Trophoblast cell (in vitro differentiated cells and primary cell): ENCODE data around the gene PRICKLE1. TPM values are rescaled to one million over a fixed set of nuclear protein-coding genes. Genes with fewer than 3 reads are reported as not detected.

Experiments used
- DNase-seq, 2 donors: peaks; one replicate each; pipeline ENCODE4 v3.0.0-alpha.2; 2016
- H2AFZ ChIP-seq: 2 replicates; pipeline ENCODE4 v1.6.1; 2013; ENCODE audit warnings: low read length, moderate library complexity, mild to moderate bottlenecking; ENCODE audit not compliant: insufficient read depth, poor library complexity
- H2AK5ac ChIP-seq: 2 replicates; pipeline ENCODE4 v1.6.1; 2013; ENCODE audit warnings: mild to moderate bottlenecking, low read length
- H2BK120ac ChIP-seq: 2 replicates; pipeline ENCODE4 v1.6.1; 2013; ENCODE audit warnings: low read length, mild to moderate bottlenecking, moderate library complexity; ENCODE audit not compliant: insufficient read depth, poor library complexity
- H2BK12ac ChIP-seq: 2 replicates; pipeline ENCODE4 v1.6.1; 2013; ENCODE audit warnings: mild to moderate bottlenecking, low read length, moderate library complexity
- H2BK5ac ChIP-seq: 2 replicates; pipeline ENCODE4 v1.6.1; 2013; ENCODE audit warnings: low read length, low read depth, moderate library complexity, mild to moderate bottlenecking; ENCODE audit not compliant: poor library complexity
- H3K14ac ChIP-seq: 2 replicates; pipeline ENCODE4 v1.6.1; 2013; ENCODE audit warnings: mild to moderate bottlenecking, low read length
- H3K18ac ChIP-seq: 2 replicates; pipeline ENCODE4 v1.6.1; 2013; ENCODE audit warnings: mild to moderate bottlenecking, low read length
- H3K23ac ChIP-seq: 2 replicates; pipeline ENCODE4 v1.6.1; 2013; ENCODE audit warnings: low read length
- H3K27ac ChIP-seq: 2 replicates; pipeline ENCODE4 v1.5.1; 2013; ENCODE audit warnings: low read depth, mild to moderate bottlenecking, inconsistent platforms, low read length, moderate library complexity
- H3K27me3 ChIP-seq: 2 replicates; pipeline ENCODE4 v1.6.1; 2013; ENCODE audit warnings: inconsistent platforms, mild to moderate bottlenecking, low read length, moderate library complexity; ENCODE audit not compliant: insufficient read depth
- H3K36me3 ChIP-seq, 2 experiments: 1 replicate in 1 of 2; 2 replicates in 1 of 2; pipeline ENCODE4 v1.6.1; 2013; ENCODE audit warnings: low read length in 2 of 2, mild to moderate bottlenecking in 2 of 2, moderate library complexity in 1 of 2; ENCODE audit not compliant: insufficient read depth in 2 of 2, control insufficient read depth in 1 of 2
- H3K4ac ChIP-seq: 2 replicates; pipeline ENCODE4 v1.6.1; 2013; ENCODE audit warnings: low read depth, mild to moderate bottlenecking, low read length, moderate library complexity
- H3K4me1 ChIP-seq, 2 experiments: 1 replicate in 1 of 2; 2 replicates in 1 of 2; pipeline ENCODE4 v1.6.1; 2013; ENCODE audit warnings: low read length in 2 of 2, mild to moderate bottlenecking in 2 of 2, moderate library complexity in 1 of 2; ENCODE audit not compliant: insufficient read depth in 2 of 2, control insufficient read depth in 1 of 2
- H3K4me2 ChIP-seq: 2 replicates; pipeline ENCODE4 v1.6.1; 2013; ENCODE audit warnings: inconsistent platforms, mild to moderate bottlenecking, low read length, moderate library complexity
- H3K4me3 ChIP-seq: 2 replicates; pipeline ENCODE4 v1.5.1; 2013; ENCODE audit warnings: mild to moderate bottlenecking, low read depth, low read length, inconsistent platforms
- H3K79me1 ChIP-seq: one replicate; pipeline ENCODE4 v1.6.1; 2013; ENCODE audit warnings: low read length
- H3K79me2 ChIP-seq: 2 replicates; pipeline ENCODE4 v1.6.1; 2013; ENCODE audit warnings: low read length, mild to moderate bottlenecking; ENCODE audit not compliant: control insufficient read depth, insufficient read depth, poor library complexity
- H3K9ac ChIP-seq: 2 replicates; pipeline ENCODE4 v1.6.1; 2013; ENCODE audit warnings: mild to moderate bottlenecking, low read length
- H3K9me3 ChIP-seq: 2 replicates; pipeline ENCODE4 v1.6.1; 2013; ENCODE audit warnings: low read depth, mild to moderate bottlenecking, control low read depth, inconsistent platforms, low read length; ENCODE audit not compliant: insufficient read depth
- H4K12ac ChIP-seq: 2 replicates; pipeline ENCODE4 v1.6.1; 2013; ENCODE audit warnings: low read depth, mild to moderate bottlenecking, low read length, moderate library complexity
- H4K8ac ChIP-seq: 2 replicates; pipeline ENCODE4 v1.6.1; 2013; ENCODE audit warnings: low read depth, mild to moderate bottlenecking, low read length, moderate library complexity
- H4K91ac ChIP-seq: one replicate; pipeline ENCODE4 v1.6.1; 2013; ENCODE audit warnings: low read depth, mild to moderate bottlenecking, low read length, moderate library complexity
- WGBS: extraction: QIAGEN DNeasy Blood & Tissue Kit; methylation state at CpG from one replicate; pipeline ENCODE4 v1.1.7; 2013; ENCODE audit warnings: missing lambda C conversion rate; ENCODE audit not compliant: insufficient read length, insufficient coverage; ENCODE audit errors: extremely low coverage; 5-methylcytosine and 5-hydroxymethylcytosine counted together
- polyA plus RNA-seq: library from polyadenylated mRNA; stranded (reverse); fragments of 200-250 nt; gene quantifications from 2 replicates; pipeline ENCODE4 v1.2.3, GENCODE V29; 2013

PRICKLE1 gene
- polyA plus RNA-seq: 4.6 and 5.1 TPM in 2 replicates

GRCh38 chr12:42589465-42590329 lies at the start of gene PRICKLE1:
Gene PRICKLE1 (minus strand): TSS chr12:42589746. CDS start chr12:42472516, 117,230 bp downstream.
- peak within 1 kb of the TSS; percentile 92 for H2AFZ ChIP-seq
- H3K4ac ChIP-seq: peak within 1 kb of the TSS; percentile 83
- H4K8ac ChIP-seq: peak within 1 kb of the TSS; percentile 85
- H3K27ac ChIP-seq: no peak within 1 kb of the TSS
- peak within 1 kb of the TSS; percentile 91 for H4K91ac ChIP-seq
- H2BK5ac ChIP-seq: peak within 1 kb of the TSS; percentile 60
- H3K36me3 ChIP-seq: no peaks in the 10 kb centered on the region
- peak within 1 kb of the TSS; percentile 81 for H3K9ac ChIP-seq
- peaks cover 7% of the 10 kb centered on the region for H3K27me3 ChIP-seq
- peak within 1 kb of the TSS; percentile 85 for H2BK12ac ChIP-seq
- peak within 1 kb of the TSS; percentile 9 for H4K12ac ChIP-seq
- H3K79me2 ChIP-seq: peaks cover 8% of the 10 kb centered on the region
- peak within 1 kb of the TSS; percentile 84 for H3K14ac ChIP-seq
- H3K4me2 ChIP-seq: peak within 1 kb of the TSS; percentile 91
- peak within 1 kb of the TSS; percentile 88 for H2BK120ac ChIP-seq
- H3K4me3 ChIP-seq: peak within 1 kb of the TSS; percentile 87
- H3K79me1 ChIP-seq: peaks cover 13% of the 10 kb centered on the region
- peak within 1 kb of the TSS; percentile 86 for H3K18ac ChIP-seq
- H3K9me3 ChIP-seq: no peaks in the 10 kb centered on the region
- peak in 1 of 2 donors; percentile 42 for DNase-seq
- peaks cover 3 to 5% of the 10 kb centered on the region in 2 experiments for H3K4me1 ChIP-seq
- H2AK5ac ChIP-seq: no peak within 1 kb of the TSS
- no peak within 1 kb of the TSS for H3K23ac ChIP-seq
- WGBS: no CpG with 5 or more reads among the region's 107 CpGs

- Histone ChIP-seq H2AFZ (no peak overlapping the region), H3K18ac (no peak overlapping the region), H2BK12ac (no peak overlapping the region), H3K79me2 (no peaks in the 10 kb centered on the region), H3K23ac (no peak overlapping the region), H3K9ac (no peak overlapping the region), H3K14ac (no peak overlapping the region), H4K91ac (no peak overlapping the region), H3K4me1 (no peaks in the 10 kb centered on the region), H3K4ac (no peak overlapping the region), H3K9me3 (no peaks in the 10 kb centered on the region), H3K4me2 (no peak overlapping the region), H4K8ac (no peak overlapping the region), H2BK120ac (no peak overlapping the region), H2BK5ac (no peak overlapping the region), H2AK5ac (no peak overlapping the region), H3K27ac (no peak overlapping the region), H3K36me3 (no peaks in the 10 kb centered on the region), H3K79me1 (no peaks in the 10 kb centered on the region), H4K12ac (no peak overlapping the region), H3K4me3 (no peak overlapping the region), H3K27me3 (no peaks in the 10 kb centered on the region)
- DNase-seq: no peak
- WGBS: no CpG with 5 or more reads among the region's 4 CpGs
These were observed 49.2 kb upstream of the PRICKLE1 start for GRCh38 chr12:42638697-42639096.

- Histone ChIP-seq H2BK12ac (no peak overlapping the region), H3K14ac (no peak overlapping the region), H3K36me3 (no peaks in the 10 kb centered on the region), H3K4me2 (no peak overlapping the region), H2AFZ (no peak overlapping the region), H3K9me3 (no peaks in the 10 kb centered on the region), H3K79me2 (no peaks in the 10 kb centered on the region), H4K8ac (no peak overlapping the region), H3K9ac (no peak overlapping the region), H3K79me1 (no peaks in the 10 kb centered on the region), H4K91ac (no peak overlapping the region), H3K27ac (no peak overlapping the region), H2BK5ac (no peak overlapping the region), H2BK120ac (no peak overlapping the region), H3K4me3 (no peak overlapping the region), H3K23ac (no peak overlapping the region), H3K4me1 (no peaks in the 10 kb centered on the region), H2AK5ac (no peak overlapping the region), H3K4ac (no peak overlapping the region), H3K27me3 (no peaks in the 10 kb centered on the region), H3K18ac (no peak overlapping the region), H4K12ac (no peak overlapping the region)
- no peak for DNase-seq
These were observed 48.5 kb upstream of the PRICKLE1 start for GRCh38 chr12:42638011-42638410.

GRCh38 chr12:42636993-42637392 lies 47.4 kb upstream of the PRICKLE1 start:
- H2AFZ ChIP-seq: no peak overlapping the region
- H2BK12ac ChIP-seq: no peak overlapping the region
- no CpG with 5 or more reads among the region's 21 CpGs for WGBS
- no peaks in the 10 kb centered on the region for H3K79me1 ChIP-seq
- no peak overlapping the region for H2BK120ac ChIP-seq
- no peak overlapping the region for H4K91ac ChIP-seq
- H3K4ac ChIP-seq: no peak overlapping the region
- no peak overlapping the region for H3K18ac ChIP-seq
- H4K8ac ChIP-seq: no peak overlapping the region
- no peaks in the 10 kb centered on the region for H3K36me3 ChIP-seq
- no peak overlapping the region for H3K4me2 ChIP-seq
- no peak overlapping the region for H3K9ac ChIP-seq
- no peaks in the 10 kb centered on the region for H3K9me3 ChIP-seq
- H2BK5ac ChIP-seq: no peak overlapping the region
- DNase-seq: no peak
- H2AK5ac ChIP-seq: no peak overlapping the region
- H3K27me3 ChIP-seq: no peaks in the 10 kb centered on the region
- no peaks in the 10 kb centered on the region for H3K4me1 ChIP-seq
- no peak overlapping the region for H3K14ac ChIP-seq
- H4K12ac ChIP-seq: no peak overlapping the region
- H3K4me3 ChIP-seq: no peak overlapping the region
- no peaks in the 10 kb centered on the region for H3K79me2 ChIP-seq
- no peak overlapping the region for H3K23ac ChIP-seq
- no peak overlapping the region for H3K27ac ChIP-seq
